HG02759 (cell line): ENCODE data around the gene MED13L.
A peak's percentile ranks its signal among the peaks of the same experiment; 100 is the strongest.

Source experiments
- ATAC-seq: cut with Tn5 transposase; IDR thresholded peaks from one replicate; pipeline ENCODE4 v1.9.1; 2021; ENCODE audit warnings: mild to moderate bottlenecking, moderate library complexity; ENCODE audit not compliant: unreplicated experiment

Gene MED13L

GRCh38 chr12:115926037-115926670 is 351.3 kb downstream of the MED13L start:
- no peak for ATAC-seq

GRCh38 chr12:115923851-115924250 is 353.6 kb downstream of the MED13L start:
- no peak for ATAC-seq

GRCh38 chr12:115922952-115923564 is 354.4 kb downstream of the MED13L start:
- ATAC-seq, result no peak

GRCh38 chr12:115920395-115921183 is 356.9 kb downstream of the MED13L start:
- ATAC-seq, result no peak

- ATAC-seq, result no peak
Measured at GRCh38 chr12:115918763-115919162, 358.7 kb downstream of the MED13L start.

GRCh38 chr12:115916910-115917668 is 360.4 kb downstream of the MED13L start:
- peak; percentile 71 for ATAC-seq

- no peak for ATAC-seq
Measured at GRCh38 chr12:115914122-115914521, 363.4 kb downstream of the MED13L start.

- no peak for ATAC-seq
Measured at GRCh38 chr12:115912440-115912839, 365.1 kb downstream of the MED13L start.

- no peak for ATAC-seq
Measured at GRCh38 chr12:115911360-115911759, 366.1 kb downstream of the MED13L start.

GRCh38 chr12:115910057-115910456 is 367.4 kb downstream of the MED13L start:
- no peak for ATAC-seq
